H1 (cell line): ENCODE results near the gene PLCB2. TPM values are rescaled to one million over a fixed set of nuclear protein-coding genes. Genes with fewer than 3 reads are reported as not detected.

Experiments
- CTCF ChIA-PET: fragments of 300-600 bp; sonication (Branson Sonifier 250); formaldehyde crosslinking; loops from one replicate; lab custom pipeline; 2021; ENCODE audit not compliant: partially characterized antibody; lab: Charles Lee
- POLR2A ChIA-PET: fragments of 300-600 bp; sonication (Branson Sonifier 250); formaldehyde crosslinking; loops from one replicate; lab custom pipeline; 2021; ENCODE audit warnings: inconsistent platforms; ENCODE audit not compliant: partially characterized antibody; lab: Charles Lee
- DNase-seq, 2 experiments: peaks; one replicate each; pipeline versions ENCODE4 v3.0.0 to v3.0.0-alpha.2; 2010 to 2022; ENCODE audit warnings: low spot score in 2 of 2, low read depth in 1 of 2, mixed read lengths in 1 of 2
- FAIRE-seq: peaks from 2 replicates; lab custom pipeline; 2011; peaks lifted over from hg19 to GRCh38; lab: Jason Lieb, UNC
- H2AFZ ChIP-seq: 2 replicates; pipeline ENCODE4 v1.8.1; 2012; ENCODE audit warnings: low read length, inconsistent platforms
- H2AK5ac ChIP-seq: 2 replicates; pipeline ENCODE4 v1.6.1; 2013; ENCODE audit warnings: low read depth, low read length
- H2BK120ac ChIP-seq: replicated peaks from 2 replicates; pipeline ENCODE3; 2013; ENCODE audit warnings: low read depth, low read length, inconsistent platforms
- H2BK12ac ChIP-seq: 2 replicates; pipeline ENCODE4 v1.6.1; 2013; ENCODE audit warnings: low read depth, low read length
- H2BK15ac ChIP-seq: 2 replicates; pipeline ENCODE4 v1.6.1; 2013; ENCODE audit warnings: low read length
- H2BK20ac ChIP-seq: 2 replicates; pipeline ENCODE4 v1.6.1; 2013; ENCODE audit warnings: low read length
- H2BK5ac ChIP-seq: 2 replicates; pipeline ENCODE4 v1.6.1; 2013; ENCODE audit warnings: low read depth, low read length
- H3K14ac ChIP-seq: 2 replicates; pipeline ENCODE4 v1.6.1; 2013; ENCODE audit warnings: inconsistent platforms; ENCODE audit not compliant: insufficient read length
- H3K18ac ChIP-seq: 2 replicates; pipeline ENCODE4 v1.6.1; 2013; ENCODE audit warnings: low read length; ENCODE audit errors: extremely low read depth
- H3K23ac ChIP-seq: 2 replicates; pipeline ENCODE4 v1.6.1; 2013; ENCODE audit warnings: inconsistent platforms; ENCODE audit not compliant: insufficient read length
- H3K23me2 ChIP-seq: 2 replicates; pipeline ENCODE4 v1.6.1; 2013; ENCODE audit warnings: low read depth, low read length
- H3K27ac ChIP-seq: 2 replicates; pipeline ENCODE4 v1.6.1; 2011; ENCODE audit warnings: low read depth, low read length, inconsistent platforms
- H3K27me3 ChIP-seq, 4 experiments: replicated peaks in 1 of 4; 1 replicate in 1 of 4; 2 replicates in 3 of 4; pipeline versions ENCODE4 v1.6.1 to v1.8.1; 2011 to 2013; ENCODE audit warnings: low read length in 3 of 4, mild to moderate bottlenecking in 3 of 4, inconsistent platforms in 2 of 4, mixed read lengths in 2 of 4, moderate library complexity in 1 of 4; ENCODE audit not compliant: control insufficient read depth in 3 of 4, insufficient read depth in 3 of 4; ENCODE audit errors: extremely low read depth in 1 of 4
- H3K36me3 ChIP-seq, 4 experiments: 2 replicates each; pipeline versions ENCODE4 v1.6.1 to v1.8.1; 2011 to 2013; ENCODE audit warnings: mild to moderate bottlenecking in 4 of 4, low read length in 3 of 4, moderate library complexity in 2 of 4, control low read depth in 1 of 4, inconsistent platforms in 1 of 4; ENCODE audit not compliant: insufficient read depth in 4 of 4, control insufficient read depth in 2 of 4
- H3K4ac ChIP-seq: replicated peaks from 2 replicates; pipeline ENCODE3; 2013; ENCODE audit warnings: low read length, low read depth, mixed read lengths, inconsistent platforms; ENCODE audit not compliant: insufficient read length
- H3K4me1 ChIP-seq, 4 experiments: replicated peaks in 1 of 4; 1 replicate in 1 of 4; 2 replicates in 3 of 4; pipeline versions ENCODE4 v1.6.1 to v1.8.1; 2011 to 2013; ENCODE audit warnings: low read length in 3 of 4, inconsistent platforms in 2 of 4, mixed read lengths in 1 of 4; ENCODE audit not compliant: insufficient read depth in 4 of 4, control insufficient read depth in 3 of 4
- H3K4me2 ChIP-seq, 2 experiments: 2 replicates each; pipeline versions ENCODE4 v1.6.1 to v1.8.1; 2011 to 2013; ENCODE audit warnings: low read depth in 2 of 2, low read length in 2 of 2, control low read depth in 1 of 2, inconsistent platforms in 1 of 2, mild to moderate bottlenecking in 1 of 2; ENCODE audit not compliant: insufficient read depth in 1 of 2
- H3K4me3 ChIP-seq, 4 experiments: fragments of 200-600, 300-600 bp in 1 of 4; sonication (generic), shearing (Covaris generic), sonication (Bioruptor Twin) in 1 of 4; 2 replicates each; pipeline versions ENCODE4 v1.5.1 to v1.8.1; 2011 to 2016; ENCODE audit warnings: low read length in 4 of 4, low read depth in 3 of 4, control low read depth in 2 of 4, inconsistent platforms in 2 of 4, mild to moderate bottlenecking in 2 of 4, mixed read lengths in 1 of 4, moderate library complexity in 1 of 4; ENCODE audit not compliant: insufficient read depth in 2 of 4; ENCODE audit errors: extremely low read depth in 1 of 4
- H3K56ac ChIP-seq: replicated peaks from 2 replicates; pipeline ENCODE3; 2013; ENCODE audit warnings: low read depth, mild to moderate bottlenecking, mixed read lengths, low read length, inconsistent platforms; ENCODE audit not compliant: insufficient read length
- H3K79me1 ChIP-seq: 2 replicates; pipeline ENCODE4 v1.6.1; 2013; ENCODE audit warnings: low read depth, low read length, control low read depth
- H3K79me2 ChIP-seq, 2 experiments: 2 replicates each; pipeline versions ENCODE4 v1.6.1 to v1.8.1; 2012 to 2013; ENCODE audit warnings: low read length in 2 of 2, mild to moderate bottlenecking in 2 of 2, inconsistent platforms in 1 of 2; ENCODE audit not compliant: insufficient read depth in 2 of 2, control insufficient read depth in 1 of 2
- H3K9ac ChIP-seq, 4 experiments: replicated peaks in 1 of 4; 1 replicate in 1 of 4; 2 replicates in 3 of 4; pipeline versions ENCODE4 v1.6.1 to v1.8.1; 2011 to 2013; ENCODE audit warnings: low read depth in 3 of 4, low read length in 3 of 4, control low read depth in 2 of 4, mild to moderate bottlenecking in 2 of 4, moderate library complexity in 2 of 4, inconsistent platforms in 1 of 4; ENCODE audit errors: extremely low read depth in 1 of 4
- H3K9me3 ChIP-seq, 2 experiments: 2 replicates each; pipeline versions ENCODE4 v1.6.1 to v1.8.1; 2012 to 2013; ENCODE audit warnings: mild to moderate bottlenecking in 2 of 2, moderate library complexity in 2 of 2, control low read depth in 1 of 2, inconsistent platforms in 1 of 2, low read depth in 1 of 2, low read length in 1 of 2, mixed read lengths in 1 of 2; ENCODE audit not compliant: insufficient read depth in 2 of 2
- H4K20me1 ChIP-seq, 2 experiments: replicated peaks in 1 of 2; 2 replicates each; pipeline versions ENCODE3 to v1.8.1; 2011 to 2013; ENCODE audit warnings: inconsistent platforms in 2 of 2, low read length in 2 of 2, mild to moderate bottlenecking in 1 of 2; ENCODE audit not compliant: insufficient read depth in 2 of 2, control insufficient read depth in 1 of 2
- H4K5ac ChIP-seq: 2 replicates; pipeline ENCODE4 v1.6.1; 2013; ENCODE audit warnings: low read length, low read depth, mixed read lengths, inconsistent platforms; ENCODE audit not compliant: insufficient read length
- H4K8ac ChIP-seq: 2 replicates; pipeline ENCODE4 v1.8.0; 2013; ENCODE audit warnings: mild to moderate bottlenecking, moderate library complexity, low read length, inconsistent platforms; ENCODE audit not compliant: insufficient read depth; ENCODE audit errors: extremely low read depth
- H4K91ac ChIP-seq: replicated peaks from 2 replicates; pipeline ENCODE3; 2013; ENCODE audit warnings: low read length, mixed read lengths, inconsistent platforms; ENCODE audit not compliant: insufficient read length
- NANOG ChIP-seq: IDR thresholded peaks from 2 replicates; pipeline ENCODE4 v1.6.1; 2011; ENCODE audit warnings: low read length, low read depth, mild to moderate bottlenecking, inconsistent platforms; ENCODE audit not compliant: insufficient read depth, poor library complexity, severe bottlenecking
- RAD21 ChIP-seq, 2 experiments: IDR thresholded peaks in 1 of 2; conservative IDR thresholded peaks in 1 of 2; 2 replicates each; pipeline ENCODE4 v1.6.1; 2011; ENCODE audit warnings: low read depth in 2 of 2, low read length in 2 of 2, improper control_type of control experiment in 1 of 2, inconsistent platforms in 1 of 2, mild to moderate bottlenecking in 1 of 2, moderate library complexity in 1 of 2
- YY1 ChIP-seq: IDR thresholded peaks from 2 replicates; pipeline ENCODE4 v1.6.1; 2011; ENCODE audit warnings: low read depth, mild to moderate bottlenecking, low read length
- WGBS, 2 experiments: shearing (Covaris generic) in 1 of 2; methylation state at CpG; one replicate each; pipeline versions ENCODE4 v1.1.6 to v1.1.7; 2013 to 2015; ENCODE audit warnings: low lambda C conversion rate in 2 of 2, mixed read lengths in 2 of 2, inconsistent platforms in 1 of 2, low coverage in 1 of 2, missing lambda C conversion rate in 1 of 2; ENCODE audit not compliant: insufficient replicate concordance in 2 of 2, insufficient coverage in 1 of 2, insufficient read length in 1 of 2; ENCODE audit errors: extremely low coverage in 1 of 2, missing lambda C conversion rate in 1 of 2; 5-methylcytosine and 5-hydroxymethylcytosine counted together
- polyA plus RNA-seq, 7 experiments: library from polyadenylated mRNA; depleted of rRNA in 3 of 7; stranded (reverse) in 5 of 7; unstranded in 2 of 7; fragments of >200 nt in 5 of 7; fragments of 200-250 nt in 2 of 7; gene quantifications; 1 replicate in 5 of 7; 2 replicates in 1 of 7; 4 replicates in 1 of 7; pipeline versions ENCODE4 v1.2.1 to v1.2.3, GENCODE V29; 2011 to 2013; ENCODE audit warnings: missing spikeins in 2 of 7, mixed read lengths in 2 of 7
- total RNA-seq: library from RNA; stranded (reverse); fragmentation: NEBNext Ultra II Directional; extraction: Animal tissue kit (Norgen Biotek cat#: 25700); gene quantifications from 2 replicates; pipeline ENCODE4 v1.2.1, GENCODE V29; 2021
- TF ChIP-seq, protein P1 (sequence below), 3 experiments: IDR thresholded peaks; 1 replicate in 2 of 3; 2 replicates in 1 of 3; pipeline versions ENCODE4 v1.5.1 to v1.6.1; 2011; ENCODE audit warnings: low read length in 3 of 3, mild to moderate bottlenecking in 3 of 3, inconsistent platforms in 2 of 3, low read depth in 1 of 3, moderate library complexity in 1 of 3; ENCODE audit not compliant: insufficient read depth in 1 of 3; ENCODE audit errors: control extremely low read depth in 1 of 3
- TF ChIP-seq, protein P2 (sequence below): IDR thresholded peaks from 2 replicates; pipeline ENCODE4 v1.6.1; 2011; ENCODE audit warnings: low read depth, mild to moderate bottlenecking, low read length; ENCODE audit not compliant: insufficient read depth

The PLCB2 gene
- total and polyA plus RNA-seq, 2 of the 8 experiments (the other 6 are each of a cell fraction or from before 2014, with no cell fraction given): 7.2 to 8.4 TPM

DNA sequence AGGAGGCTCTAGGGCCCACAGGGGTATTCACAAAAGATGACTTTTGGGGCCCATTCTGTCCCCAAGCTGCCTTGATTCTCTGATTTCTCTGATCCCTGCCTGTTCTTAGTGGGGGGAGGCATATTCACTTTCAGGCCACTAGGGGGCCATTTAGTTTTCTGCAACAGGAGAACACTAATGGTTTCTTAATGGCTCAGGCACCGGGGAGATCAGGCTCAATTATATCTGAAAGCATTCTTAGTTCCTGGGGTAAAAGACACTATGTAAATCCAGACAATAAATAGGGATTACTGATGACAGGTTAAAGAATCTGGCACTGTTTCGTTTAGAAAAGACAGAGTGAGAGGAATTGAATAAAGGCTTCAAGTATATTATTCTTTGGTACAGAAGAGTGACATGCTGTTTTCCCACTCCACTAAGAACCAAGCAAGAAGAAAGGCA lies 13.2 kb upstream of the PLCB2 start:
- H2BK20ac ChIP-seq: no peak overlapping the region
- H3K23me2 ChIP-seq: peaks cover 11% of the 10 kb centered on the region; the same call in 1 of the 2 replicates
- no peak overlapping the region for H2AFZ ChIP-seq
- no peak overlapping the region for H3K4me2 ChIP-seq
- TF ChIP-seq, protein P1, sequence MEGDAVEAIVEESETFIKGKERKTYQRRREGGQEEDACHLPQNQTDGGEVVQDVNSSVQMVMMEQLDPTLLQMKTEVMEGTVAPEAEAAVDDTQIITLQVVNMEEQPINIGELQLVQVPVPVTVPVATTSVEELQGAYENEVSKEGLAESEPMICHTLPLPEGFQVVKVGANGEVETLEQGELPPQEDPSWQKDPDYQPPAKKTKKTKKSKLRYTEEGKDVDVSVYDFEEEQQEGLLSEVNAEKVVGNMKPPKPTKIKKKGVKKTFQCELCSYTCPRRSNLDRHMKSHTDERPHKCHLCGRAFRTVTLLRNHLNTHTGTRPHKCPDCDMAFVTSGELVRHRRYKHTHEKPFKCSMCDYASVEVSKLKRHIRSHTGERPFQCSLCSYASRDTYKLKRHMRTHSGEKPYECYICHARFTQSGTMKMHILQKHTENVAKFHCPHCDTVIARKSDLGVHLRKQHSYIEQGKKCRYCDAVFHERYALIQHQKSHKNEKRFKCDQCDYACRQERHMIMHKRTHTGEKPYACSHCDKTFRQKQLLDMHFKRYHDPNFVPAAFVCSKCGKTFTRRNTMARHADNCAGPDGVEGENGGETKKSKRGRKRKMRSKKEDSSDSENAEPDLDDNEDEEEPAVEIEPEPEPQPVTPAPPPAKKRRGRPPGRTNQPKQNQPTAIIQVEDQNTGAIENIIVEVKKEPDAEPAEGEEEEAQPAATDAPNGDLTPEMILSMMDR (IDR thresholded peaks at IDR 0.05; ENCODE audit: control extremely low read depth in 1 of 3, insufficient read depth in 1 of 3, low read depth in 1 of 3, low read length in 3 of 3): peak; percentile 9 to 86 (median 81)
- TF ChIP-seq RAD21 (IDR thresholded peaks at IDR 0.05 in 1 of 2, conservative IDR thresholded peaks at IDR 0.05 in 1 of 2; ENCODE audit: low read depth in 2 of 2, low read length in 2 of 2) (peak; percentile 34 to 63; a peak in 3 of 4 replicates), NANOG (peak; percentile 65), YY1 (peak; percentile 66; the same call in 1 of the 2 replicates)
- TF ChIP-seq, protein P2, sequence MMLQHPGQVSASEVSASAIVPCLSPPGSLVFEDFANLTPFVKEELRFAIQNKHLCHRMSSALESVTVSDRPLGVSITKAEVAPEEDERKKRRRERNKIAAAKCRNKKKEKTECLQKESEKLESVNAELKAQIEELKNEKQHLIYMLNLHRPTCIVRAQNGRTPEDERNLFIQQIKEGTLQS: no peak
- TF ChIP-seq, all 59 proteins: peak for 4
- no peak overlapping the region for H3K23ac ChIP-seq
- no peak overlapping the region for H4K91ac ChIP-seq
- no peak overlapping the region for H3K14ac ChIP-seq
- H4K8ac ChIP-seq: no peak overlapping the region
- DNase-seq (no peak), FAIRE-seq (peak; percentile 74)
- H2AK5ac ChIP-seq: no peak overlapping the region
- H3K79me2 ChIP-seq: peaks cover 0 to 13% of the 10 kb centered on the region in 2 experiments; a peak in 3 of 4 replicates
- peaks cover 0 to 20% (median 9%) of the 10 kb centered on the region in 4 experiments; a peak in 4 of 7 replicates for H3K27me3 ChIP-seq
- CTCF ChIA-PET: interaction anchor here (0.6 to 23.9 kb wide), 19 partner anchors 11 to 577 kb away, joined by 3 to 584 read pairs (median 8); partner anchors contain the start of genes ANKRD63, CCDC9B, PHGR1 and PLCB2
- H4K20me1 ChIP-seq: no peaks in the 10 kb centered on the region
- H2BK5ac ChIP-seq: no peak overlapping the region
- H3K4me1 ChIP-seq: peaks cover 5 to 23% (median 13%) of the 10 kb centered on the region in 4 experiments
- H4K5ac ChIP-seq: no peak overlapping the region
- POLR2A ChIA-PET: interaction anchor here (0.9 to 1.8 kb wide), 5 partner anchors 10 to 36 kb away, joined by 3 to 5 read pairs (median 4); partner anchors contain the start of gene CCDC9B
- no peak overlapping the region for H3K9ac ChIP-seq
- 2% methylated on average over 2 of the region's 2 CpGs; no CpG with 5 or more reads in 1 of the 2 experiments for WGBS, 2 experiments
- H3K9me3 ChIP-seq: no peaks in the 10 kb centered on the region
- peaks cover 0 to 4% (median 0%) of the 10 kb centered on the region in 4 experiments; a peak in 2 of 8 replicates for H3K36me3 ChIP-seq
- H3K27ac ChIP-seq: no peak overlapping the region
- no peak overlapping the region for H3K4ac ChIP-seq
- H3K79me1 ChIP-seq: no peaks in the 10 kb centered on the region; the same call in 1 of the 2 replicates
- H3K4me3 ChIP-seq: no peak overlapping the region
- H2BK12ac ChIP-seq: no peak overlapping the region
- no peak overlapping the region for H3K18ac ChIP-seq
- H2BK15ac ChIP-seq: no peak overlapping the region
- no peak overlapping the region for H2BK120ac ChIP-seq
- H3K56ac ChIP-seq: no peak overlapping the region
